HG03460 (cell line): ENCODE measurements around the gene CARMIL1.
"Not testable (repeated sequence)": the region's sequence is repeated elsewhere in the genome, so short reads cannot be mapped to it uniquely, and the experiment has no call there.

Experiments used
- ATAC-seq: cut with Tn5 transposase; IDR thresholded peaks from one replicate; pipeline ENCODE4 v1.9.1; 2021; ENCODE audit not compliant: unreplicated experiment

Gene CARMIL1

GRCh38 chr6:25365154-25365553 lies 86.0 kb downstream of the CARMIL1 start:
- no peak for ATAC-seq

- ATAC-seq: peak; percentile 37
These were observed 87.8 kb downstream of the CARMIL1 start for GRCh38 chr6:25366903-25367545.

- ATAC-seq: no peak
These were observed 89.9 kb downstream of the CARMIL1 start for GRCh38 chr6:25369036-25369432.

- ATAC-seq: no peak
These were observed 90.4 kb downstream of the CARMIL1 start for GRCh38 chr6:25369433-25370177.

GRCh38 chr6:25370178-25371036 lies 91.2 kb downstream of the CARMIL1 start:
- no peak for ATAC-seq

GRCh38 chr6:25371037-25371347 lies 91.8 kb downstream of the CARMIL1 start:
- no peak for ATAC-seq

- no peak for ATAC-seq
These were observed 96.0 kb downstream of the CARMIL1 start for GRCh38 chr6:25375125-25375524.

GRCh38 chr6:25377664-25378063 lies 98.5 kb downstream of the CARMIL1 start:
- no peak for ATAC-seq

GRCh38 chr6:25381077-25381476 lies 101.9 kb downstream of the CARMIL1 start:
- ATAC-seq: no peak

GRCh38 chr6:25382476-25382875 lies 103.3 kb downstream of the CARMIL1 start:
- ATAC-seq: not testable (repeated sequence)

- ATAC-seq: no peak
These were observed 105.1 kb downstream of the CARMIL1 start for GRCh38 chr6:25384234-25384633.

- ATAC-seq: no peak
These were observed 105.8 kb downstream of the CARMIL1 start for GRCh38 chr6:25384967-25385366.

GRCh38 chr6:25387483-25387882 lies 108.3 kb downstream of the CARMIL1 start:
- peak; percentile 83 for ATAC-seq

GRCh38 chr6:25387911-25388310 lies 108.7 kb downstream of the CARMIL1 start:
- ATAC-seq: peak; percentile 27

GRCh38 chr6:25388776-25389175 lies 109.6 kb downstream of the CARMIL1 start:
- no peak for ATAC-seq

- ATAC-seq: no peak
These were observed 110.3 kb downstream of the CARMIL1 start for GRCh38 chr6:25389471-25389870.

- ATAC-seq: no peak
These were observed 113.2 kb downstream of the CARMIL1 start for GRCh38 chr6:25392372-25392771.

GRCh38 chr6:25395731-25396130 lies 116.6 kb downstream of the CARMIL1 start:
- ATAC-seq: no peak

- ATAC-seq: no peak
These were observed 118.2 kb downstream of the CARMIL1 start for GRCh38 chr6:25397406-25397805.

- ATAC-seq: no peak
These were observed 120.7 kb downstream of the CARMIL1 start for GRCh38 chr6:25399885-25400284.

GRCh38 chr6:25401711-25402110 lies 122.5 kb downstream of the CARMIL1 start:
- no peak for ATAC-seq

- no peak for ATAC-seq
These were observed 123.0 kb downstream of the CARMIL1 start for GRCh38 chr6:25402125-25402524.
